H9 (cell line): ENCODE measurements around the gene DPYSL5. TPM values are rescaled to one million over a fixed set of nuclear protein-coding genes. Genes with fewer than 3 reads are reported as not detected.

Source experiments
- DNase-seq: peaks from one replicate; pipeline ENCODE4 v3.0.0-alpha.2; 2017
- H2AFZ ChIP-seq: one replicate; pipeline ENCODE4 v1.6.1; 2013; ENCODE audit warnings: mild to moderate bottlenecking, low read length, control low read depth, moderate library complexity
- H2AK5ac ChIP-seq: 2 replicates; pipeline ENCODE4 v1.6.1; 2013; ENCODE audit warnings: low read length, control low read depth, mixed read lengths; ENCODE audit not compliant: insufficient read length
- H2BK120ac ChIP-seq: one replicate; pipeline ENCODE4 v1.6.1; 2013; ENCODE audit warnings: low read depth, mild to moderate bottlenecking, low read length, control low read depth, inconsistent platforms; ENCODE audit not compliant: poor library complexity, severe bottlenecking
- H2BK12ac ChIP-seq: 2 replicates; pipeline ENCODE4 v1.6.1; 2013; ENCODE audit warnings: low read length, control low read depth, mixed read lengths, low read depth; ENCODE audit not compliant: insufficient read length
- H2BK15ac ChIP-seq: 2 replicates; pipeline ENCODE4 v1.6.1; 2013; ENCODE audit warnings: low read depth, low read length, control low read depth
- H2BK20ac ChIP-seq: one replicate; pipeline ENCODE4 v1.6.1; 2013; ENCODE audit warnings: low read depth, mild to moderate bottlenecking, low read length, control low read depth, inconsistent platforms; ENCODE audit not compliant: poor library complexity, severe bottlenecking
- H2BK5ac ChIP-seq: 2 replicates; pipeline ENCODE4 v1.6.1; 2013; ENCODE audit warnings: low read length, control low read depth, mixed read lengths; ENCODE audit not compliant: insufficient read length
- H3K14ac ChIP-seq: 2 replicates; pipeline ENCODE4 v1.6.1; 2013; ENCODE audit warnings: low read length, control low read depth; ENCODE audit not compliant: insufficient read depth
- H3K18ac ChIP-seq: 2 replicates; pipeline ENCODE4 v1.6.1; 2013; ENCODE audit warnings: low read depth, mild to moderate bottlenecking, mixed read lengths, low read length, control low read depth; ENCODE audit not compliant: insufficient read length
- H3K23ac ChIP-seq: 2 replicates; pipeline ENCODE4 v1.6.1; 2013; ENCODE audit warnings: low read length, control low read depth, mixed read lengths, low read depth; ENCODE audit not compliant: insufficient read length
- H3K23me2 ChIP-seq: 2 replicates; pipeline ENCODE4 v1.6.1; 2013; ENCODE audit warnings: low read depth, mild to moderate bottlenecking, mixed read lengths, low read length, control low read depth; ENCODE audit not compliant: insufficient read length, poor library complexity, severe bottlenecking
- H3K27ac ChIP-seq: 2 replicates; pipeline ENCODE4 v1.5.1; 2013; ENCODE audit warnings: low read length, control low read depth, mixed read lengths, low read depth; ENCODE audit not compliant: insufficient read length
- H3K27me3 ChIP-seq: 2 replicates; pipeline ENCODE4 v1.6.1; 2013; ENCODE audit warnings: low read length, control low read depth, inconsistent platforms; ENCODE audit not compliant: insufficient read depth
- H3K4ac ChIP-seq: 2 replicates; pipeline ENCODE4 v1.6.1; 2013; ENCODE audit warnings: low read depth, mild to moderate bottlenecking, control low read depth, inconsistent platforms, low read length, moderate library complexity
- H3K4me1 ChIP-seq: 2 replicates; pipeline ENCODE4 v1.6.1; 2013; ENCODE audit warnings: low read length, control low read depth, inconsistent platforms; ENCODE audit not compliant: insufficient read depth
- H3K4me2 ChIP-seq: 2 replicates; pipeline ENCODE4 v1.6.1; 2013; ENCODE audit warnings: low read length, control low read depth, mixed read lengths; ENCODE audit not compliant: insufficient read length, insufficient read depth
- H3K56ac ChIP-seq: 2 replicates; pipeline ENCODE4 v1.6.1; 2013; ENCODE audit warnings: low read depth, mild to moderate bottlenecking, mixed read lengths, low read length, control low read depth; ENCODE audit not compliant: insufficient read length
- H3K79me1 ChIP-seq: 2 replicates; pipeline ENCODE4 v1.6.1; 2013; ENCODE audit warnings: low read depth, mild to moderate bottlenecking, moderate library complexity, low read length, control low read depth, inconsistent platforms; ENCODE audit not compliant: insufficient read depth, poor library complexity, severe bottlenecking
- H3K79me2 ChIP-seq: 2 replicates; pipeline ENCODE4 v1.6.1; 2013; ENCODE audit warnings: low read length, control low read depth, inconsistent platforms; ENCODE audit not compliant: insufficient read depth
- H3K9ac ChIP-seq: 2 replicates; pipeline ENCODE4 v1.6.1; 2013; ENCODE audit warnings: low read length, control low read depth, mixed read lengths; ENCODE audit not compliant: insufficient read length; ENCODE audit errors: extremely low read depth
- H3K9me3 ChIP-seq: one replicate; pipeline ENCODE4 v1.6.1; 2013; ENCODE audit warnings: low read depth, low read length, inconsistent platforms; ENCODE audit not compliant: control insufficient read depth
- H3T11ph ChIP-seq: one replicate; pipeline ENCODE4 v1.6.1; 2013; ENCODE audit warnings: mild to moderate bottlenecking, low read length, control low read depth, inconsistent platforms
- H4K20me1 ChIP-seq: one replicate; pipeline ENCODE4 v1.6.1; 2013; ENCODE audit not compliant: control insufficient read depth, insufficient read length, insufficient read depth
- H4K5ac ChIP-seq: 2 replicates; pipeline ENCODE4 v1.6.1; 2013; ENCODE audit warnings: low read depth, mild to moderate bottlenecking, mixed read lengths, low read length, control low read depth; ENCODE audit not compliant: insufficient read length
- H4K8ac ChIP-seq: replicated peaks from 2 replicates; pipeline ENCODE4 v1.6.1; 2013; ENCODE audit warnings: low read length, control low read depth, mixed read lengths, low read depth; ENCODE audit not compliant: insufficient read length
- H4K91ac ChIP-seq: 2 replicates; pipeline ENCODE4 v1.6.1; 2013; ENCODE audit warnings: low read depth, mild to moderate bottlenecking, moderate library complexity, mixed read lengths, low read length, control low read depth; ENCODE audit not compliant: insufficient read length
- H3K27ac Mint-ChIP-seq, 3 experiments: 2 replicates in 2 of 3; 3 replicates in 1 of 3; pipeline ENCODE4 v1.8.0; 2020 to 2021; ENCODE audit warnings: mixed read lengths in 3 of 3, mild to moderate bottlenecking in 1 of 3, moderate library complexity in 1 of 3
- H3K27me3 Mint-ChIP-seq: 2 replicates; pipeline ENCODE4 v1.8.0; 2021; ENCODE audit warnings: low read depth, mild to moderate bottlenecking, moderate library complexity, mixed read lengths
- H3K36me3 Mint-ChIP-seq, 3 experiments: 2 replicates in 2 of 3; 3 replicates in 1 of 3; pipeline ENCODE4 v1.8.0; 2020 to 2021; ENCODE audit warnings: low read depth in 3 of 3, mixed read lengths in 3 of 3; ENCODE audit not compliant: insufficient read depth in 1 of 3
- H3K4me1 Mint-ChIP-seq, 2 experiments: 2 replicates each; pipeline ENCODE4 v1.8.0; 2020; ENCODE audit warnings: mixed read lengths in 2 of 2
- H3K4me3 Mint-ChIP-seq, 2 experiments: 2 replicates in 1 of 2; 3 replicates in 1 of 2; pipeline ENCODE4 v1.8.0; 2020 to 2021; ENCODE audit warnings: mild to moderate bottlenecking in 2 of 2, mixed read lengths in 2 of 2, moderate library complexity in 1 of 2
- H3K9me3 Mint-ChIP-seq, 2 experiments: 2 replicates in 1 of 2; 3 replicates in 1 of 2; pipeline ENCODE4 v1.8.0; 2020; ENCODE audit warnings: mild to moderate bottlenecking in 2 of 2, mixed read lengths in 2 of 2, moderate library complexity in 1 of 2
- WGBS: extraction: QIAGEN DNeasy Blood & Tissue Kit; methylation state at CpG from one replicate; pipeline ENCODE4 v1.1.7; 2013; ENCODE audit warnings: missing lambda C conversion rate, low lambda C conversion rate, mixed read lengths; ENCODE audit not compliant: insufficient read length; ENCODE audit errors: extremely low coverage; 5-methylcytosine and 5-hydroxymethylcytosine counted together
- total RNA-seq: library from RNA; stranded (reverse); gene quantifications from 2 replicates; pipeline ENCODE4 v1.2.1, GENCODE V29; 2021
- TF ChIP-seq, protein P1 (sequence below): fragments of 200-600 bp; sonication (generic); conservative IDR thresholded peaks from 3 replicates; pipeline ENCODE4 v1.8.0; 2021; ENCODE audit warnings: antibody characterized with exemption, mild to moderate bottlenecking

The DPYSL5 gene
- total RNA-seq, 1 experiment from 2014 or later, result 6.4 TPM

DNA sequence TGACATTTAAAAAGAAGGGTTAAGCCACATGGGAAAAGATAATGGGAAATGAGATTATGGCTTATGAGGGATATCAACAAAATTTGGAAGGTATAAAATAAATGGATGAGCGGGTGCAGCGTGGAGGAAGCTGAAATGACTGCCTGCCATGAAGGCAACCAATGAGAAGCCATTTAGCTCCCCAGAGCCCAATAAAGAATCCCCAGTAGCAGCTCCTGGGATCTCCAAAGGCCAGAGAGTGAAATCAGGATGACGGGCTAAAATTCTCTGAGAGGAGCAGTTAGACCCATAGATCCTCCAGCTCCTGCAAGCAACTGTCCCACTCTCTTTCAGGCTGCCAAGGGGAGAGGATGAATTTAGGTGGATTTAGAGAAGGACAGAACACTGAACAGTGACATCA is 109.6 kb downstream of the DPYSL5 start:
- Mint-ChIP-seq H3K4me1 (peaks cover 2% of the 10 kb centered on the region in 2 experiments; a peak in 2 of 4 replicates), H3K9me3 (no peaks in the 10 kb centered on the region), H3K27ac (no peak overlapping the region), H3K27me3 (peaks cover 43% of the 10 kb centered on the region), H3K4me3 (no peak overlapping the region), H3K36me3 (no peaks in the 10 kb centered on the region)
- H3K14ac ChIP-seq, result no peak overlapping the region
- no peak overlapping the region for H2BK20ac ChIP-seq
- H3K23ac ChIP-seq, result no peak overlapping the region
- H3K4me1 ChIP-seq, result no peaks in the 10 kb centered on the region
- no peak overlapping the region for H4K5ac ChIP-seq
- no peak for DNase-seq
- no peak overlapping the region for H2AFZ ChIP-seq
- no peak overlapping the region for H3K9ac ChIP-seq
- H3T11ph ChIP-seq, result no peak overlapping the region
- no peak overlapping the region for H4K91ac ChIP-seq
- no peaks in the 10 kb centered on the region for H4K20me1 ChIP-seq
- H3K18ac ChIP-seq, result no peak overlapping the region
- WGBS, result no CpG with 5 or more reads among the region's 3 CpGs
- H3K27me3 ChIP-seq, result no peaks in the 10 kb centered on the region; the same call in 1 of the 2 replicates
- H2BK120ac ChIP-seq, result no peak overlapping the region
- no peaks in the 10 kb centered on the region for H3K79me2 ChIP-seq
- no peaks in the 10 kb centered on the region for H3K9me3 ChIP-seq
- no peaks in the 10 kb centered on the region for H3K79me1 ChIP-seq
- H3K56ac ChIP-seq, result no peak overlapping the region
- no peak overlapping the region for H2BK5ac ChIP-seq
- no peak overlapping the region for H3K4me2 ChIP-seq
- no peak overlapping the region for H2AK5ac ChIP-seq
- H3K4ac ChIP-seq, result no peak overlapping the region
- H3K27ac ChIP-seq, result no peak overlapping the region
- TF ChIP-seq, protein P1, sequence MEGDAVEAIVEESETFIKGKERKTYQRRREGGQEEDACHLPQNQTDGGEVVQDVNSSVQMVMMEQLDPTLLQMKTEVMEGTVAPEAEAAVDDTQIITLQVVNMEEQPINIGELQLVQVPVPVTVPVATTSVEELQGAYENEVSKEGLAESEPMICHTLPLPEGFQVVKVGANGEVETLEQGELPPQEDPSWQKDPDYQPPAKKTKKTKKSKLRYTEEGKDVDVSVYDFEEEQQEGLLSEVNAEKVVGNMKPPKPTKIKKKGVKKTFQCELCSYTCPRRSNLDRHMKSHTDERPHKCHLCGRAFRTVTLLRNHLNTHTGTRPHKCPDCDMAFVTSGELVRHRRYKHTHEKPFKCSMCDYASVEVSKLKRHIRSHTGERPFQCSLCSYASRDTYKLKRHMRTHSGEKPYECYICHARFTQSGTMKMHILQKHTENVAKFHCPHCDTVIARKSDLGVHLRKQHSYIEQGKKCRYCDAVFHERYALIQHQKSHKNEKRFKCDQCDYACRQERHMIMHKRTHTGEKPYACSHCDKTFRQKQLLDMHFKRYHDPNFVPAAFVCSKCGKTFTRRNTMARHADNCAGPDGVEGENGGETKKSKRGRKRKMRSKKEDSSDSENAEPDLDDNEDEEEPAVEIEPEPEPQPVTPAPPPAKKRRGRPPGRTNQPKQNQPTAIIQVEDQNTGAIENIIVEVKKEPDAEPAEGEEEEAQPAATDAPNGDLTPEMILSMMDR, result no peak
- no peaks in the 10 kb centered on the region for H3K23me2 ChIP-seq
- no peak overlapping the region for H2BK15ac ChIP-seq
- H2BK12ac ChIP-seq, result no peak overlapping the region
- H4K8ac ChIP-seq, result no peak overlapping the region
